Measurements from ENCODE around the gene CDH4. TPM values are rescaled to one million over a fixed set of nuclear protein-coding genes. Genes with fewer than 3 reads are reported as not detected.

The CDH4 gene
- total RNA-seq, 2 donors from 2014 or later = 0.05 to 2.2 TPM

DNA sequence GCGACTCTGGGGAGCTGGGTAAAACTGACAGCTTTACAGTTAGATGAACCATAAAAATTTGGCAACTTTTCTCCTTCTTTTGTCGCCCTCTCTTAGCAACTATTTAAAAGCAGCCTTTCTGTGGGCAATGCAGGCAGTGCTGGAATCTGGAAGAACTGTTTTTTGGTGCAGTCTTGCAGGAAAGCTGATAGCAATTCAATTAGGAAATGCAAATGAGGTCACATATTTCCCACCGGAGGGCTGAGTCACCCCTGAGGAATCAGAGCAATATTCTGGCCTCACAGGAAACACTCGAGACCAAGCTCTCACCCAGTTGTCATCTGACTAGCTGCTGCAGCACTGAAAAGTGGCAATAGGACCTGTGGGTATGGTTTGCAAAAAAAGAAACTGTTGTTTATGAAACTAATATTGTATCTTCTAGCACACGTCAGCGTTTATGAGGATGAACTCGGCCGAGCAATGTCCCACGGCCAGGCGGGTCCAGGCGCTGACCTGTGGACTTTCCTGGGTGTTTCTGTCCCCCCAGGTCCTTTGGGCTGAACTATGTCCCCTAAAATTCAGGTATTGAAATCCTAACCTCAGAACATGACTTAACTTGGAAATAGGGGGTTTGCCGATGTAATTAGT is 501.4 kb downstream of the CDH4 start:
- Histone ChIP-seq H3K27me3 (replicated peaks; ENCODE audit: insufficient read depth) (no peaks in the 10 kb centered on the region), H3K36me3 (no peaks in the 10 kb centered on the region), H3K4me3 (no peak overlapping the region), H3K4me1 (replicated peaks) (no peaks in the 10 kb centered on the region), H3K9me3 (no peaks in the 10 kb centered on the region), H3K27ac (no peak overlapping the region)
- DNase-seq (ENCODE audit: low spot score) = no peak
- 52% methylated on average over 12 of the region's 12 CpGs for WGBS
- TF ChIP-seq POLR2A (IDR thresholded peaks at IDR 0.05) (no peak), POLR2AphosphoS5 (IDR thresholded peaks at IDR 0.05) (no peak)
- TF ChIP-seq, protein P1, sequence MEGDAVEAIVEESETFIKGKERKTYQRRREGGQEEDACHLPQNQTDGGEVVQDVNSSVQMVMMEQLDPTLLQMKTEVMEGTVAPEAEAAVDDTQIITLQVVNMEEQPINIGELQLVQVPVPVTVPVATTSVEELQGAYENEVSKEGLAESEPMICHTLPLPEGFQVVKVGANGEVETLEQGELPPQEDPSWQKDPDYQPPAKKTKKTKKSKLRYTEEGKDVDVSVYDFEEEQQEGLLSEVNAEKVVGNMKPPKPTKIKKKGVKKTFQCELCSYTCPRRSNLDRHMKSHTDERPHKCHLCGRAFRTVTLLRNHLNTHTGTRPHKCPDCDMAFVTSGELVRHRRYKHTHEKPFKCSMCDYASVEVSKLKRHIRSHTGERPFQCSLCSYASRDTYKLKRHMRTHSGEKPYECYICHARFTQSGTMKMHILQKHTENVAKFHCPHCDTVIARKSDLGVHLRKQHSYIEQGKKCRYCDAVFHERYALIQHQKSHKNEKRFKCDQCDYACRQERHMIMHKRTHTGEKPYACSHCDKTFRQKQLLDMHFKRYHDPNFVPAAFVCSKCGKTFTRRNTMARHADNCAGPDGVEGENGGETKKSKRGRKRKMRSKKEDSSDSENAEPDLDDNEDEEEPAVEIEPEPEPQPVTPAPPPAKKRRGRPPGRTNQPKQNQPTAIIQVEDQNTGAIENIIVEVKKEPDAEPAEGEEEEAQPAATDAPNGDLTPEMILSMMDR (IDR thresholded peaks at IDR 0.05) = no peak
- intact Hi-C loops (cut with DNase I) = no loop called here

- WGBS = 90% methylated on average over 20 of the region's 23 CpGs
- TF ChIP-seq, protein P1 (IDR thresholded peaks at IDR 0.05) = no peak
- TF ChIP-seq POLR2AphosphoS5 (IDR thresholded peaks at IDR 0.05) (no peak), POLR2A (IDR thresholded peaks at IDR 0.05) (no peak)
- Histone ChIP-seq H3K27ac (no peak overlapping the region), H3K9me3 (no peaks in the 10 kb centered on the region), H3K4me3 (no peak overlapping the region), H3K27me3 (replicated peaks; ENCODE audit: insufficient read depth) (no peaks in the 10 kb centered on the region), H3K4me1 (replicated peaks) (no peaks in the 10 kb centered on the region), H3K36me3 (no peaks in the 10 kb centered on the region)
- DNase-seq (ENCODE audit: low spot score) = no peak
- intact Hi-C loops (cut with DNase I) = no loop called here
These were observed 502.2 kb downstream of the CDH4 start for GRCh38 chr20:61753987-61754956.

DNA sequence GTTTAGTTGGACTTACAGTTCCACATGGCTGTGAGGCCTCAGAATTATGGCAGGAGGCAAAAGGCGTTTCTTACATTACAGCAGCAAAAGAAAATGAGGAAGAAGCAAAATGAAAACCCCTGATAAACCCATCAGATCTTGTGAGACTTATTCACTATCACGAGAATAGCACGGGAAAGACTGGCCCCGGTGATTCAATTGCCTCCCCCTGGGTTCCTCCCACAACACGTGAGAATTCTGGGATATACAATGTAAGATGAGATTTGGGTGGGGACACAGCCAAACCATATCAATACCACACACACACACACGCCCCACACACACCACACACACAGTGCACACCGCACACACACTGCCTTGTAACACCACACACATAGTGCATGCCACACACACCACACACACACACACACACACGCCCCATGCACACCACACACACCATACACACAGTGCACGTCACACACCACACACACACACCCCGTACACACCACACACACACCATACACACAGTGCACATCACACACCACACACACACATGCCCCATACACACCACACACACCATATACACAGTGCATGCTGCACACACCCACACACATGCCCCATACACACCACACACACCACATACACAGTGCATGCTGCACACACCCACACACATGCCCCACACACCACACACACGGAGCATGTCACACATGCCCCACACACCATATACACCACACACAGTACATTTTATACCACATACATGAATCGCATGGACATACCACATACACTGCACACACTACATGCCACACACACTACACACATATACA is 503.1 kb downstream of the CDH4 start:
- Histone ChIP-seq H3K36me3 (no peaks in the 10 kb centered on the region), H3K27me3 (replicated peaks; ENCODE audit: insufficient read depth) (no peaks in the 10 kb centered on the region), H3K9me3 (no peaks in the 10 kb centered on the region), H3K27ac (no peak overlapping the region), H3K4me3 (no peak overlapping the region), H3K4me1 (replicated peaks) (no peaks in the 10 kb centered on the region)
- intact Hi-C loops (cut with DNase I) = no loop called here
- DNase-seq (ENCODE audit: low spot score) = no peak
- 83% methylated on average over 12 of the region's 12 CpGs for WGBS
- TF ChIP-seq POLR2AphosphoS5 (IDR thresholded peaks at IDR 0.05) = no peak

- no peaks in the 10 kb centered on the region for H3K9me3 ChIP-seq
- intact Hi-C loops (cut with DNase I) = no loop called here
- H3K36me3 ChIP-seq = no peaks in the 10 kb centered on the region
- no peak for DNase-seq (ENCODE audit: low spot score)
- H3K27ac ChIP-seq = no peak overlapping the region
- WGBS = 89% methylated on average over 15 of the region's 15 CpGs
- no peak for TF ChIP-seq POLR2AphosphoS5 (IDR thresholded peaks at IDR 0.05)
- TF ChIP-seq, protein P1 (IDR thresholded peaks at IDR 0.05) = no peak
- H3K4me3 ChIP-seq = no peak overlapping the region
- H3K4me1 ChIP-seq (replicated peaks) = no peaks in the 10 kb centered on the region
- H3K27me3 ChIP-seq (replicated peaks; ENCODE audit: insufficient read depth) = no peaks in the 10 kb centered on the region
These were observed 504.1 kb downstream of the CDH4 start for GRCh38 chr20:61755971-61756845.

Measured in prostate gland (tissue), 2 donors.